ENCODE measurements around the gene SH3GLB1.

GRCh38 chr1:86760199-86760598, 55.8 kb downstream of the SH3GLB1 start:
- TF ChIP-seq, protein P1, sequence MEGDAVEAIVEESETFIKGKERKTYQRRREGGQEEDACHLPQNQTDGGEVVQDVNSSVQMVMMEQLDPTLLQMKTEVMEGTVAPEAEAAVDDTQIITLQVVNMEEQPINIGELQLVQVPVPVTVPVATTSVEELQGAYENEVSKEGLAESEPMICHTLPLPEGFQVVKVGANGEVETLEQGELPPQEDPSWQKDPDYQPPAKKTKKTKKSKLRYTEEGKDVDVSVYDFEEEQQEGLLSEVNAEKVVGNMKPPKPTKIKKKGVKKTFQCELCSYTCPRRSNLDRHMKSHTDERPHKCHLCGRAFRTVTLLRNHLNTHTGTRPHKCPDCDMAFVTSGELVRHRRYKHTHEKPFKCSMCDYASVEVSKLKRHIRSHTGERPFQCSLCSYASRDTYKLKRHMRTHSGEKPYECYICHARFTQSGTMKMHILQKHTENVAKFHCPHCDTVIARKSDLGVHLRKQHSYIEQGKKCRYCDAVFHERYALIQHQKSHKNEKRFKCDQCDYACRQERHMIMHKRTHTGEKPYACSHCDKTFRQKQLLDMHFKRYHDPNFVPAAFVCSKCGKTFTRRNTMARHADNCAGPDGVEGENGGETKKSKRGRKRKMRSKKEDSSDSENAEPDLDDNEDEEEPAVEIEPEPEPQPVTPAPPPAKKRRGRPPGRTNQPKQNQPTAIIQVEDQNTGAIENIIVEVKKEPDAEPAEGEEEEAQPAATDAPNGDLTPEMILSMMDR (IDR thresholded peaks at IDR 0.05; ENCODE audit: poor library complexity) = no peak
- no peak for TF ChIP-seq EZH2 (IDR thresholded peaks at IDR 0.05; ENCODE audit: borderline replicate concordance)

Data from hepatocyte (in vitro differentiated cells).